ENCODE results near the gene KCNMB2. TPM values are rescaled to one million over a fixed set of nuclear protein-coding genes. Genes with fewer than 3 reads are reported as not detected.

The KCNMB2 gene
- polyA plus RNA-seq, 1 donor, result 13.1 TPM

- no peak for DNase-seq (ENCODE audit: low read depth)
Observed at GRCh38 chr3:178752843-178753242, 216.6 kb downstream of the KCNMB2 start.

GRCh38 chr3:178754852-178755510 lies 218.7 kb downstream of the KCNMB2 start:
- no peak for DNase-seq (ENCODE audit: low read depth)

GRCh38 chr3:178761024-178761423 lies 224.8 kb downstream of the KCNMB2 start:
- DNase-seq (ENCODE audit: low read depth), result no peak

GRCh38 chr3:178761461-178761860 lies 225.2 kb downstream of the KCNMB2 start:
- DNase-seq (ENCODE audit: low read depth), result no peak

- no peak for DNase-seq (ENCODE audit: low read depth)
Observed at GRCh38 chr3:178762385-178762784, 226.1 kb downstream of the KCNMB2 start.

- DNase-seq (ENCODE audit: low read depth), result no peak
Observed at GRCh38 chr3:178765472-178765871, 229.2 kb downstream of the KCNMB2 start.

- DNase-seq (ENCODE audit: low read depth), result no peak
Observed at GRCh38 chr3:178767581-178767980, 231.3 kb downstream of the KCNMB2 start.

GRCh38 chr3:178768072-178768864 lies 232.0 kb downstream of the KCNMB2 start:
- DNase-seq (ENCODE audit: low read depth), result no peak

- DNase-seq (ENCODE audit: low read depth), result no peak
Observed at GRCh38 chr3:178771511-178771910, 235.3 kb downstream of the KCNMB2 start.

- DNase-seq (ENCODE audit: low read depth), result no peak
Observed at GRCh38 chr3:178772746-178773145, 236.5 kb downstream of the KCNMB2 start.

- DNase-seq (ENCODE audit: low read depth), result no peak
Observed at GRCh38 chr3:178773358-178773757, 237.1 kb downstream of the KCNMB2 start.

- DNase-seq (ENCODE audit: low read depth), result no peak
Observed at GRCh38 chr3:178777718-178778411, 241.6 kb downstream of the KCNMB2 start.

- DNase-seq (ENCODE audit: low read depth), result no peak
Observed at GRCh38 chr3:178778589-178778988, 242.4 kb downstream of the KCNMB2 start.

GRCh38 chr3:178785961-178786360 lies 249.7 kb downstream of the KCNMB2 start:
- no peak for DNase-seq (ENCODE audit: low read depth)

GRCh38 chr3:178787960-178788359 lies 251.7 kb downstream of the KCNMB2 start:
- DNase-seq (ENCODE audit: low read depth), result no peak

- no peak for DNase-seq (ENCODE audit: low read depth)
Observed at GRCh38 chr3:178794711-178795110, 258.5 kb downstream of the KCNMB2 start.

GRCh38 chr3:178795349-178795748 lies 259.1 kb downstream of the KCNMB2 start:
- no peak for DNase-seq (ENCODE audit: low read depth)

GRCh38 chr3:178802259-178802658 lies 266.0 kb downstream of the KCNMB2 start:
- DNase-seq (ENCODE audit: low read depth), result no peak

GRCh38 chr3:178802993-178803693 lies 266.9 kb downstream of the KCNMB2 start:
- DNase-seq (ENCODE audit: low read depth), result no peak

- no peak for DNase-seq (ENCODE audit: low read depth)
Observed at GRCh38 chr3:178804606-178805005, 268.4 kb downstream of the KCNMB2 start.

- no peak for DNase-seq (ENCODE audit: low read depth)
Observed at GRCh38 chr3:178805741-178806140, 269.5 kb downstream of the KCNMB2 start.

GRCh38 chr3:178806651-178807050 lies 270.4 kb downstream of the KCNMB2 start:
- DNase-seq (ENCODE audit: low read depth), result no peak
